GM18951 (cell line): ENCODE data around the gene TPPP.

Experiments
- POLR2A ChIP-seq: IDR thresholded peaks from 4 replicates; pipeline ENCODE4 v1.6.1; 2011; ENCODE audit warnings: mild to moderate bottlenecking; ENCODE audit not compliant: insufficient read length, insufficient read depth; ENCODE audit errors: extremely low read depth
- in situ Hi-C: fragments of 300-500 bp; cut with MboI; formaldehyde crosslinking; loops from one replicate; pipeline ENCODE4 v1.12.0; 2022; ENCODE audit warnings: low sequenced_read_pairs, mixed read lengths, inconsistent platforms; ENCODE audit not compliant: unreplicated experiment

The TPPP gene

DNA sequence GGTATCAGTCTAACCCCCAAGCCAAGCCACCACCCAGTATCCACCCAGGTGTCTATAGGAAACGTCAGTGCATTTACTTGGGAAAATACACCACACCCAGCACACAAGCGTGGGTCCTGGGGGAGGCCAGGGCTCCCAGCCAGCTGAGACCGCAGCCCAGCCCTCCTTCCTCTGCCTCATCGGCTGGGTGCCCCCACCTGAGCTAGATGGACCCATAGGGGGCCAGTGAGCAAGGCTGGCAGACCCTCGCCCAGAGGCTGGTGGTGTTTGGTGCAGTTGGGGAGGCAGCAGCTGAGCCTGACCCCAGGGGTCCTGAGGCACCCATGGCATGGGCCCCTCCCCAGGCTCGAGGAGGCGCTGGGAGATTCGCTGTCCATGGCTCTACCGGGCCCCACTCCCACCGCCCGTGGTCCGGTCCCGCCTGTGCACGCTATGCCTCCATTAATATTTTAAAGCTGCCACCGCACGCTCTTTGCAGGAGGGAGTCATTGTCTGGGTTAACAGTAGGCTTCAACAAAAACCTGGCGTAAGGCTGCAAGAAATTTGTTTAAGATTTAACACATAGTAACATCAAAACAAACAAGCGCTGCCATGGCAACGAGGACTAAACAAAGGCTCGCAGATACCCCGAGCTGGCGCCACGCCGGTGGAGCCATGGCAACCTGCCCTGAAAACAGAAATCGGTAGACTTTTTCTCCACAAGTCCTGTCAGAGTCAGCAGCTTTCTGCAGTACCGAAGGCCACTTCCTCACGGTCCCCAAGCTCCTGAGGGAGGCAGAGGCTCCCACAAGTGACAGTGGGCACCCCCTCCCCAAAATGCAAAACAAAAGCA, 20.6 kb downstream of the TPPP start:
- in situ Hi-C loops: no loop called here
- TF ChIP-seq POLR2A: no peak

DNA sequence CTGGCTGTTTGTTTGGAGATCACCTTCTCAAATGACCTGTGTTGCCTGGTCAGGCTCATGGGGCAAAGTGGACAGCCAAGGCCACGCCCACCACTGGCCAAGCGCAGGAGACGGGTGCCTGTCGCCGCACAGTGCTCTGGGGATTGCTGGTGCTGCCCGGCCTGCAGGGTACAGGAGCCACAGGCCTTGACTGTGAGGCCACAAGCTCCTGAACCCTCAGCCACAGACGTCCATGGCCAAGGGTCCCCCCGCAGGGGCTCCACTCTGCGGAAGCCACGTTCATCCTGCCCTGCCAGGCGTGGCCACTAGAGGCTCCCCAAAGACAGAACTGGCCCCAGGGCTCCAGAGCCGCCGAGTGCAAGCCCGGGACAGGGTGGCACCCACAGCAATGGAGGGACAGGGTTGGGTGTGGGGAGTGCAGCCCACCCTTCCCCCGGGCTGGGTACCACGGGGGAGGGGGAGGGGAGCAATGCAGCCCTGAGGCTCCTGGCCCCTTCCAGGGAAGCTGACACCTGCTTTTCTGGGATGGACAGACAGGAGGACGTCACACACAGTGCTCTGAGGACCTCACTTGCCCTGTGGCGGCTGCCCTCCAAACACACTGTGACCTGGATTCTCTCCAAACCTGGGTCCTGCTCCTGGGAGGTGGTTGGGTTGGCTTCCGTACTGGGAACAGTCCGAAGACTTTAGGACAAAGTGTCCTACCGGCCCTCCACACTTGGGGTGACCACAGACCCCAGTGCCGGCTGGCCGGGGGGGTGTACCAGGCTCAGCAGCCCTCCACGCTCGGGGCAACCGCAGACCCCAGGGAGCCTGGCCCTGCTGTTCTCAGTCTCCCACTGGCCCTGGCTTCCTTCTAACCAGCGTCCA, 21.5 kb downstream of the TPPP start:
- no peak for TF ChIP-seq POLR2A
- in situ Hi-C loops: no loop called here

GRCh38 chr5:670396-671270, 22.5 kb downstream of the TPPP start:
- no peak for TF ChIP-seq POLR2A
- in situ Hi-C loops: no loop called here

GRCh38 chr5:669842-670395, 23.2 kb downstream of the TPPP start:
- in situ Hi-C loops: no loop called here
- TF ChIP-seq POLR2A: no peak

GRCh38 chr5:669111-669841, 23.9 kb downstream of the TPPP start:
- TF ChIP-seq POLR2A: no peak
- in situ Hi-C loops: no loop called here

GRCh38 chr5:668283-668995, 24.7 kb downstream of the TPPP start:
- TF ChIP-seq POLR2A: no peak
- in situ Hi-C loops: no loop called here

GRCh38 chr5:666816-667498, 26.2 kb downstream of the TPPP start:
- in situ Hi-C loops: no loop called here
- TF ChIP-seq POLR2A: no peak

GRCh38 chr5:665956-666711, 27.0 kb downstream of the TPPP start:
- no peak for TF ChIP-seq POLR2A
- in situ Hi-C loops: no loop called here

DNA sequence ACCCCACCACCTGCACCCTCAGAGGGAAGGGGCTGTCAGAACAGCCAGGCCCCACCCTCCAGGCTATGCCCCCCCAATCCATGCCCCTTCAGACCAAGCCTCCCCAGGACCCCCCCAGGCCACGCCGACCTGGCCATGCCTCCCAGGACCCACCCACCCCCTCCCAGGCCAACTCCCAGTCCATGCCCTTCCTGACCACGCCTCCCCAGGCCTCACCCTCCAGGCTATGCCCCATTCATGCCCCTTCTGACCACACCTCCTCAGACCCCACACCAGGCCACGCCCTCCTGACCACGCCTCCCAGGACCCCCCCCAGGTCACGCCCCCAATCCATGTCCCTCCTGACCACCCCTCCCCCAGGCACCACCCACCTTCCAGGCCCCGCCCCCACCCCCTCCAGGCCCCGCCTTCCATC, 27.6 kb downstream of the TPPP start:
- in situ Hi-C loops: no loop called here
- TF ChIP-seq POLR2A: no peak

GRCh38 chr5:664994-665360, 28.2 kb downstream of the TPPP start:
- no peak for TF ChIP-seq POLR2A
- in situ Hi-C loops: no loop called here
